IMR-90 (cell line): Measurements from ENCODE around the gene GRAMD1B. TPM values are rescaled to one million over a fixed set of nuclear protein-coding genes. Genes with fewer than 3 reads are reported as not detected.

Experiments
- ATAC-seq: fragments of 200-7000 bp; cut with Tn5 transposase; 2 replicates; pipeline ENCODE4 v1.9.1; 2020; ENCODE audit warnings: low read depth, mild to moderate bottlenecking, moderate library complexity
- BruUV-seq: library from RNA; stranded (reverse); fragments of 400-500 nt; replicated peaks from 2 replicates; lab custom pipeline; 2021; lab: Mats Ljungman, UMichigan
- CTCF ChIA-PET: fragments of 300-600 bp; formaldehyde crosslinking; extraction: SDS; loops from one replicate; lab custom pipeline; 2021; ENCODE audit warnings: antibody characterized with exemption; lab: Yijun Ruan, JAX
- POLR2A ChIA-PET: fragments of 300-600 bp; sonication (Branson Sonifier 250); formaldehyde crosslinking; loops from one replicate; lab custom pipeline; 2022; ENCODE audit warnings: antibody characterized with exemption; ENCODE audit not compliant: unreplicated experiment; lab: Charles Lee
- DNase-seq: peaks from one replicate; pipeline ENCODE4 v3.0.0; 2013
- H2AFZ ChIP-seq: replicated peaks from 2 replicates; pipeline ENCODE3; 2013; ENCODE audit warnings: low read length, mild to moderate bottlenecking; ENCODE audit not compliant: poor library complexity
- H2AK5ac ChIP-seq: 2 replicates; pipeline ENCODE4 v1.6.1; 2013; ENCODE audit warnings: low read depth, low read length, inconsistent platforms
- H2AK9ac ChIP-seq: replicated peaks from 2 replicates; pipeline ENCODE3; 2013; ENCODE audit warnings: mild to moderate bottlenecking, low read depth, low read length, moderate library complexity; ENCODE audit not compliant: poor library complexity
- H2BK120ac ChIP-seq: 2 replicates; pipeline ENCODE4 v1.6.1; 2013; ENCODE audit warnings: low read depth, low read length, inconsistent platforms
- H2BK15ac ChIP-seq: 3 replicates; pipeline ENCODE4 v1.6.1; 2013; ENCODE audit warnings: low read depth, low read length, inconsistent platforms
- H2BK20ac ChIP-seq: 2 replicates; pipeline ENCODE4 v1.6.1; 2013; ENCODE audit warnings: low read depth, mild to moderate bottlenecking, inconsistent platforms, low read length, moderate library complexity
- H2BK5ac ChIP-seq: 2 replicates; pipeline ENCODE4 v1.6.1; 2013; ENCODE audit warnings: mild to moderate bottlenecking, low read depth, low read length, inconsistent platforms; ENCODE audit not compliant: poor library complexity, severe bottlenecking
- H3K14ac ChIP-seq: replicated peaks from 2 replicates; pipeline ENCODE4 v1.6.1; 2013; ENCODE audit warnings: low read depth, low read length, inconsistent platforms
- H3K18ac ChIP-seq: 2 replicates; pipeline ENCODE4 v1.6.1; 2013; ENCODE audit warnings: low read depth, low read length, control low read depth
- H3K23ac ChIP-seq: 2 replicates; pipeline ENCODE4 v1.6.1; 2013; ENCODE audit warnings: low read depth, low read length, inconsistent platforms
- H3K27ac ChIP-seq: 2 replicates; pipeline ENCODE4 v1.5.1; 2013; ENCODE audit warnings: mild to moderate bottlenecking, control low read depth, low read length; ENCODE audit not compliant: insufficient read depth
- H3K27me3 ChIP-seq: 2 replicates; pipeline ENCODE4 v1.6.1; 2013; ENCODE audit warnings: low read length; ENCODE audit not compliant: control insufficient read depth, insufficient read depth
- H3K36me3 ChIP-seq: 2 replicates; pipeline ENCODE4 v1.6.1; 2013; ENCODE audit warnings: low read length, mixed read lengths; ENCODE audit not compliant: control insufficient read depth, insufficient read depth
- H3K4ac ChIP-seq: 2 replicates; pipeline ENCODE4 v1.6.1; 2013; ENCODE audit warnings: low read depth, low read length, inconsistent platforms
- H3K4me1 ChIP-seq: 2 replicates; pipeline ENCODE4 v1.6.1; 2013; ENCODE audit warnings: low read length, mixed read lengths; ENCODE audit not compliant: control insufficient read depth, insufficient read depth
- H3K4me2 ChIP-seq: 2 replicates; pipeline ENCODE4 v1.6.1; 2013; ENCODE audit warnings: low read depth, mild to moderate bottlenecking, control low read depth, low read length, moderate library complexity
- H3K4me3 ChIP-seq: 2 replicates; pipeline ENCODE4 v1.5.1; 2013; ENCODE audit warnings: low read depth, mild to moderate bottlenecking, control low read depth, low read length, moderate library complexity; ENCODE audit not compliant: insufficient read depth
- H3K56ac ChIP-seq: 2 replicates; pipeline ENCODE4 v1.6.1; 2013; ENCODE audit warnings: low read length, inconsistent platforms; ENCODE audit not compliant: insufficient read depth; ENCODE audit errors: extremely low read depth
- H3K79me1 ChIP-seq, 2 experiments: 2 replicates each; pipeline ENCODE4 v1.6.1; 2013; ENCODE audit warnings: low read length in 2 of 2, inconsistent platforms in 1 of 2, low read depth in 1 of 2
- H3K9ac ChIP-seq: 2 replicates; pipeline ENCODE4 v1.6.1; 2013; ENCODE audit warnings: low read depth, low read length, control low read depth
- H3K9me1 ChIP-seq: 2 replicates; pipeline ENCODE4 v1.6.1; 2013; ENCODE audit warnings: low read length, inconsistent platforms; ENCODE audit not compliant: insufficient read depth
- H3K9me3 ChIP-seq: 2 replicates; pipeline ENCODE4 v1.6.1; 2013; ENCODE audit warnings: low read length; ENCODE audit not compliant: control insufficient read depth, insufficient read depth
- H4K20me1 ChIP-seq: 2 replicates; pipeline ENCODE4 v1.6.1; 2013; ENCODE audit warnings: low read length, inconsistent platforms; ENCODE audit not compliant: insufficient read depth
- H4K5ac ChIP-seq: 2 replicates; pipeline ENCODE4 v1.6.1; 2013; ENCODE audit warnings: mild to moderate bottlenecking, low read depth, low read length, control low read depth
- H4K8ac ChIP-seq, 2 experiments: 2 replicates each; pipeline ENCODE4 v1.6.1; 2013; ENCODE audit warnings: low read depth in 2 of 2, low read length in 2 of 2, control low read depth in 1 of 2, inconsistent platforms in 1 of 2
- H4K91ac ChIP-seq: 2 replicates; pipeline ENCODE4 v1.6.1; 2013; ENCODE audit warnings: low read depth, low read length, inconsistent platforms; ENCODE audit not compliant: insufficient read depth
- BHLHE40 ChIP-seq: fragments of 150-350 bp; IDR thresholded peaks from 2 replicates; pipeline ENCODE4 v1.6.1; 2016; ENCODE audit warnings: mild to moderate bottlenecking, low read depth, low read length
- CEBPB ChIP-seq: IDR thresholded peaks from 2 replicates; pipeline ENCODE4 v1.6.1; 2012; ENCODE audit warnings: low read depth, low read length, improper control_type of control experiment
- FOS ChIP-seq: fragments of 150-350 bp; IDR thresholded peaks from 2 replicates; pipeline ENCODE4 v1.6.1; 2016; ENCODE audit warnings: low read depth, low read length
- MAFK ChIP-seq: IDR thresholded peaks from 2 replicates; pipeline ENCODE4 v1.6.1; 2012; ENCODE audit warnings: low read depth, low read length, improper control_type of control experiment
- MAZ ChIP-seq: IDR thresholded peaks from 2 replicates; pipeline ENCODE4 v1.6.1; 2012; ENCODE audit warnings: low read depth, mild to moderate bottlenecking, low read length, improper control_type of control experiment, moderate library complexity, borderline replicate concordance
- MXI1 ChIP-seq: IDR thresholded peaks from 2 replicates; pipeline ENCODE4 v1.6.1; 2012; ENCODE audit warnings: low read depth, mild to moderate bottlenecking, low read length, moderate library complexity, borderline replicate concordance
- POLR2A ChIP-seq: IDR thresholded peaks from 2 replicates; pipeline ENCODE4 v1.6.1; 2012; ENCODE audit warnings: mild to moderate bottlenecking, low read depth, low read length
- RAD21 ChIP-seq: IDR thresholded peaks from 2 replicates; pipeline ENCODE4 v1.6.1; 2012; ENCODE audit warnings: low read length, improper control_type of control experiment
- RCOR1 ChIP-seq: IDR thresholded peaks from 2 replicates; pipeline ENCODE4 v1.6.1; 2012; ENCODE audit warnings: mild to moderate bottlenecking, low read length, improper control_type of control experiment; ENCODE audit not compliant: insufficient replicate concordance
- SMC3 ChIP-seq: fragments of 150-350 bp; IDR thresholded peaks from 2 replicates; pipeline ENCODE4 v1.6.1; 2016; ENCODE audit warnings: low read depth, mild to moderate bottlenecking, antibody characterized with exemption, low read length, moderate library complexity
- WGBS, 2 experiments: methylation state at CpG; one replicate each; pipeline versions ENCODE4 v1.1.5 to v1.1.7; 2013; ENCODE audit warnings: missing lambda C conversion rate in 2 of 2; ENCODE audit not compliant: insufficient read length in 1 of 2; ENCODE audit errors: extremely low coverage in 2 of 2; 5-methylcytosine and 5-hydroxymethylcytosine counted together
- dilution Hi-C: fragments of 300-500 bp; cut with HindIII; formaldehyde crosslinking; loops from one replicate; pipeline ENCODE4 v1.14.3; 2018; ENCODE audit warnings: low sequenced_read_pairs; ENCODE audit not compliant: unreplicated experiment
- in situ Hi-C: fragments of 300-500 bp; cut with MboI; formaldehyde crosslinking; loops from 3 replicates; pipeline ENCODE4 v1.14.3; 2019; ENCODE audit warnings: low sequenced_read_pairs, inconsistent platforms, mixed read lengths
- intact Hi-C: fragments of 100-400 bp; cut with micrococcal nuclease; formaldehyde crosslinking; loops from 2 replicates; pipeline ENCODE4 v1.10.0; 2022
- polyA plus RNA-seq, 3 experiments: library from polyadenylated mRNA; depleted of rRNA; stranded (reverse); fragments of >200 nt; gene quantifications; 2 replicates each; pipeline ENCODE4 v1.2.3, GENCODE V29; 2012; ENCODE audit warnings: low replicate concordance in 1 of 3
- total RNA-seq: library from RNA; depleted of rRNA; stranded (reverse); fragments of >200 nt; gene quantifications from 2 replicates; pipeline ENCODE4 v1.2.3, GENCODE V29; 2012
- TF ChIP-seq, protein P1 (sequence below): fragments of 150-350 bp; IDR thresholded peaks from 2 replicates; pipeline ENCODE4 v1.6.1; 2017; ENCODE audit warnings: mild to moderate bottlenecking, antibody characterized with exemption, low read length, low read depth
- TF ChIP-seq, protein P2 (sequence below): fragments of 150-350 bp; IDR thresholded peaks from 2 replicates; pipeline ENCODE4 v1.6.1; 2016; ENCODE audit warnings: low read depth, mild to moderate bottlenecking, low read length, moderate library complexity, borderline replicate concordance
- TF ChIP-seq, protein P3 (sequence below): conservative IDR thresholded peaks from 2 replicates; pipeline ENCODE4 v1.5.1; 2012; ENCODE audit warnings: mild to moderate bottlenecking, low read depth, low read length, improper control_type of control experiment

Gene GRAMD1B
- total and polyA plus RNA-seq, 2 of the 4 experiments (the other 2 are of a cell fraction), result 7.1 to 7.2 TPM

DNA sequence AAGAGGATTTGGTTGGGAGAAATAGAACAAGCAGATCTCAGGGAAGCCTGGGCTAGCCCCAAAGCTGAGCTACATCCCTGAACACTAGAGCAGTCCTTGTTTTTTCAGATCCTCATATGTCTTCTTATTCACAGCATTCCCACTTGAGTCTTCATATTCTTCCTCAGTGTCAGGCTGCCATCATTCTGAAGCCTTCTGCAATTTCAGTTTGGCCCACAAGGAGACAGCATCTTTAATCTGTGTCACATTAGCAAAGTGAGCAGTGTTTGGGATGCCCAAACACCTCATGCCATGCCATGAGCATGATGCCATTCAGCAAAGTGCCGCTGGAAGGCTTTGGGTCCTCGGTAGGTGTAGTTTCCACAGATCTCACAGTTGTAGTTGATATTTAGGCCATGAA, 167.8 kb downstream of the GRAMD1B start:
- H3K4me1 ChIP-seq, result peaks cover 8% of the 10 kb centered on the region
- H4K91ac ChIP-seq, result no peak overlapping the region
- no peak overlapping the region for H3K27ac ChIP-seq
- no peak overlapping the region for H2AK9ac ChIP-seq
- dilution Hi-C loops (no loop called here), in situ Hi-C loops (no loop called here), intact Hi-C loops (no loop called here)
- ChIA-PET CTCF (no interaction called here), POLR2A (no interaction called here)
- no peaks in the 10 kb centered on the region for H3K9me3 ChIP-seq
- no peak overlapping the region for H2AFZ ChIP-seq
- no peak overlapping the region for H3K14ac ChIP-seq
- no peak overlapping the region for H3K18ac ChIP-seq
- no peak overlapping the region for H3K9ac ChIP-seq
- H2BK20ac ChIP-seq, result no peak overlapping the region
- peaks cover 11% of the 10 kb centered on the region; the same call in 1 of the 2 replicates for H3K9me1 ChIP-seq
- peaks cover 2% of the 10 kb centered on the region; the same call in 1 of the 2 replicates for H3K36me3 ChIP-seq
- no peak overlapping the region for H2BK15ac ChIP-seq
- no peaks in the 10 kb centered on the region for H4K20me1 ChIP-seq
- no peak overlapping the region for H3K4me2 ChIP-seq
- H3K56ac ChIP-seq, result no peak overlapping the region
- no peak overlapping the region for H2BK120ac ChIP-seq
- no peak overlapping the region for H2BK5ac ChIP-seq
- no peak overlapping the region for H3K4ac ChIP-seq
- ATAC-seq, result no peak
- H3K4me3 ChIP-seq, result no peak overlapping the region
- H3K79me1 ChIP-seq, result no peaks in the 10 kb centered on the region
- 100% methylated on average over 1 of the region's 2 CpGs; no CpG with 5 or more reads in 1 of the 2 experiments for WGBS, 2 experiments
- H3K23ac ChIP-seq, result no peak overlapping the region
- no peak overlapping the region for H2AK5ac ChIP-seq
- no peak for DNase-seq
- BruUV-seq, result no TSS peak
- no peaks in the 10 kb centered on the region for H3K27me3 ChIP-seq
- TF ChIP-seq, protein P1, sequence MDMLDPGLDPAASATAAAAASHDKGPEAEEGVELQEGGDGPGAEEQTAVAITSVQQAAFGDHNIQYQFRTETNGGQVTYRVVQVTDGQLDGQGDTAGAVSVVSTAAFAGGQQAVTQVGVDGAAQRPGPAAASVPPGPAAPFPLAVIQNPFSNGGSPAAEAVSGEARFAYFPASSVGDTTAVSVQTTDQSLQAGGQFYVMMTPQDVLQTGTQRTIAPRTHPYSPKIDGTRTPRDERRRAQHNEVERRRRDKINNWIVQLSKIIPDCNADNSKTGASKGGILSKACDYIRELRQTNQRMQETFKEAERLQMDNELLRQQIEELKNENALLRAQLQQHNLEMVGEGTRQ, result no peak
- TF ChIP-seq SMC3 (no peak), BHLHE40 (no peak), POLR2A (no peak), MXI1 (no peak), MAFK (no peak), CEBPB (no peak), MAZ (no peak), RAD21 (no peak), FOS (no peak), RCOR1 (no peak)
- TF ChIP-seq, protein P2, sequence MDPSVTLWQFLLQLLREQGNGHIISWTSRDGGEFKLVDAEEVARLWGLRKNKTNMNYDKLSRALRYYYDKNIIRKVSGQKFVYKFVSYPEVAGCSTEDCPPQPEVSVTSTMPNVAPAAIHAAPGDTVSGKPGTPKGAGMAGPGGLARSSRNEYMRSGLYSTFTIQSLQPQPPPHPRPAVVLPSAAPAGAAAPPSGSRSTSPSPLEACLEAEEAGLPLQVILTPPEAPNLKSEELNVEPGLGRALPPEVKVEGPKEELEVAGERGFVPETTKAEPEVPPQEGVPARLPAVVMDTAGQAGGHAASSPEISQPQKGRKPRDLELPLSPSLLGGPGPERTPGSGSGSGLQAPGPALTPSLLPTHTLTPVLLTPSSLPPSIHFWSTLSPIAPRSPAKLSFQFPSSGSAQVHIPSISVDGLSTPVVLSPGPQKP, result no peak
- TF ChIP-seq, protein P3, sequence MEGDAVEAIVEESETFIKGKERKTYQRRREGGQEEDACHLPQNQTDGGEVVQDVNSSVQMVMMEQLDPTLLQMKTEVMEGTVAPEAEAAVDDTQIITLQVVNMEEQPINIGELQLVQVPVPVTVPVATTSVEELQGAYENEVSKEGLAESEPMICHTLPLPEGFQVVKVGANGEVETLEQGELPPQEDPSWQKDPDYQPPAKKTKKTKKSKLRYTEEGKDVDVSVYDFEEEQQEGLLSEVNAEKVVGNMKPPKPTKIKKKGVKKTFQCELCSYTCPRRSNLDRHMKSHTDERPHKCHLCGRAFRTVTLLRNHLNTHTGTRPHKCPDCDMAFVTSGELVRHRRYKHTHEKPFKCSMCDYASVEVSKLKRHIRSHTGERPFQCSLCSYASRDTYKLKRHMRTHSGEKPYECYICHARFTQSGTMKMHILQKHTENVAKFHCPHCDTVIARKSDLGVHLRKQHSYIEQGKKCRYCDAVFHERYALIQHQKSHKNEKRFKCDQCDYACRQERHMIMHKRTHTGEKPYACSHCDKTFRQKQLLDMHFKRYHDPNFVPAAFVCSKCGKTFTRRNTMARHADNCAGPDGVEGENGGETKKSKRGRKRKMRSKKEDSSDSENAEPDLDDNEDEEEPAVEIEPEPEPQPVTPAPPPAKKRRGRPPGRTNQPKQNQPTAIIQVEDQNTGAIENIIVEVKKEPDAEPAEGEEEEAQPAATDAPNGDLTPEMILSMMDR, result no peak
- H4K8ac ChIP-seq, result no peak overlapping the region
- H4K5ac ChIP-seq, result no peak overlapping the region
